Body of pancreas (tissue), 4 donors: ENCODE measurements around the gene AGRN.

ENCODE experiments used
- CTCF ChIP-seq, 7 experiments: fragments of 450-650 bp in 4 of 7; fragments of 200-600 bp in 3 of 7; sonication (generic) in 3 of 7; IDR thresholded peaks; one replicate each; pipeline ENCODE4 v1.5.1; 2016 to 2019; ENCODE audit warnings: antibody characterized with exemption in 7 of 7
- POLR2A ChIP-seq, 3 donors: fragments of 450-650 bp; IDR thresholded peaks; one replicate each; pipeline ENCODE4 v1.6.1; 2016; ENCODE audit warnings: antibody characterized with exemption in 3 of 3, mild to moderate bottlenecking in 2 of 3

GRCh38 chr1:1066403-1067283, 46.7 kb downstream of the AGRN start:
- TF ChIP-seq CTCF (IDR thresholded peaks at IDR 0.05) (no peak), POLR2A (IDR thresholded peaks at IDR 0.05) (no peak)
